NB4 (cell line): ENCODE results near the gene MEGF10.

Experiments
- POLR2A ChIP-seq: IDR thresholded peaks from 2 replicates; pipeline ENCODE4 v1.6.1; 2011; ENCODE audit warnings: mild to moderate bottlenecking; ENCODE audit not compliant: insufficient read length; ENCODE audit errors: extremely low read depth
- TF ChIP-seq, protein P1 (sequence below): IDR thresholded peaks from one replicate; pipeline ENCODE4 v1.5.1; 2012; ENCODE audit warnings: low read depth, low read length

DNA sequence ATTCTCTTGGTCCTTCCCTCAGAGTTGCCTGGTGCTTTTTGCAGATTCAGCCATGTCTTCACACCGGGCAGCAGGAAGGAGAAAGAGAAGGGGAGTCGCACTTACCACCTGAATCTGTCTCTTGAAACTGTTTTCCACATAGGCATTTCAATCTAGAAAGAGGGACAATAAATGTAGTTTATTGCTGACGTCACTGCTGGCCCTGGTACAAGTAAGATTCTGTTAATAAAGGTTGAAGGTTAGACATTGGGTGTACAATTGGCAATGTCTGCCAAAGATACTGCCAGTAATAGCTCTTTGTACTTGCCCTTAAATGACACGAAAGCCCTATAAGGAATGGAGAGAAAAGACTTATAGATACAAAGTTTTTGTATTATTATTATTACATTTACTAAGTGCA, 72.8 kb downstream of the MEGF10 start:
- TF ChIP-seq, protein P1, sequence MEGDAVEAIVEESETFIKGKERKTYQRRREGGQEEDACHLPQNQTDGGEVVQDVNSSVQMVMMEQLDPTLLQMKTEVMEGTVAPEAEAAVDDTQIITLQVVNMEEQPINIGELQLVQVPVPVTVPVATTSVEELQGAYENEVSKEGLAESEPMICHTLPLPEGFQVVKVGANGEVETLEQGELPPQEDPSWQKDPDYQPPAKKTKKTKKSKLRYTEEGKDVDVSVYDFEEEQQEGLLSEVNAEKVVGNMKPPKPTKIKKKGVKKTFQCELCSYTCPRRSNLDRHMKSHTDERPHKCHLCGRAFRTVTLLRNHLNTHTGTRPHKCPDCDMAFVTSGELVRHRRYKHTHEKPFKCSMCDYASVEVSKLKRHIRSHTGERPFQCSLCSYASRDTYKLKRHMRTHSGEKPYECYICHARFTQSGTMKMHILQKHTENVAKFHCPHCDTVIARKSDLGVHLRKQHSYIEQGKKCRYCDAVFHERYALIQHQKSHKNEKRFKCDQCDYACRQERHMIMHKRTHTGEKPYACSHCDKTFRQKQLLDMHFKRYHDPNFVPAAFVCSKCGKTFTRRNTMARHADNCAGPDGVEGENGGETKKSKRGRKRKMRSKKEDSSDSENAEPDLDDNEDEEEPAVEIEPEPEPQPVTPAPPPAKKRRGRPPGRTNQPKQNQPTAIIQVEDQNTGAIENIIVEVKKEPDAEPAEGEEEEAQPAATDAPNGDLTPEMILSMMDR: no peak
- TF ChIP-seq POLR2A: no peak
